ENCODE results near the gene SGPL1.

DNA sequence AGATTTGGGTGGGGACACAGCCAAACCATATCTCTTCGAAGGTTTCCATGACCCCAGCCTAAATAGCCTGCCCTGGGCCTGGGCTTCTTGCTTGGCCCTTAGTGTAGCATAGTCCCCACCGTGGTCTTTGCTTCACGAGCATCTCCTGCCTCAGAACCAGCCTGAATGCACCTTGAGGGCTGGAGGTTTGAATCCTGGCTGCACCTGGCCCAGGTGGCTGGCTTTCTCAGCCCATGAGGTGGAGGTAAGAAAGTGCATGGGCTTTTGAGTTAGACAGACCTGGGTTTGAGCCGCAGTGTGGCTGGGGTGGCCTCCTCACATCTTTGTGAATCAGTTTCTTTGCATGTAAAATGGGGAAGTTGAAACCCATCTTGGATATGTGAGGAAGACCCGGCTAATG is 96.8 kb downstream of the SGPL1 start:
- no peak for TF ChIP-seq POLR2AphosphoS5 (IDR thresholded peaks at IDR 0.05)
- TF ChIP-seq POLR2A (IDR thresholded peaks at IDR 0.05): no peak
